Neural cell (in vitro differentiated cells): ENCODE data around the gene PARVB. TPM values are rescaled to one million over a fixed set of nuclear protein-coding genes. Genes with fewer than 3 reads are reported as not detected.

Experiments used
- H2AFZ ChIP-seq: fragments of 200-600, 300-800 bp; sonication (generic), shearing (Covaris generic); 2 replicates; pipeline ENCODE4 v1.6.0; 2014; ENCODE audit warnings: low read depth, mild to moderate bottlenecking, antibody characterized with exemption, low read length, moderate library complexity
- H3F3A ChIP-seq: fragments of 200-600 bp; shearing (Covaris generic); 2 replicates; pipeline ENCODE4 v1.6.1; 2016; ENCODE audit warnings: mild to moderate bottlenecking, moderate library complexity, mixed read lengths, antibody characterized with exemption, low read length; ENCODE audit not compliant: insufficient read depth, poor library complexity, severe bottlenecking
- H3K27ac ChIP-seq: fragments of 200-600, 300-800 bp; sonication (generic), shearing (Covaris generic); 2 replicates; pipeline ENCODE4 v1.5.1; 2014; ENCODE audit warnings: mild to moderate bottlenecking, low read length, moderate library complexity
- H3K27me3 ChIP-seq: fragments of 300-800, 200-600 bp; sonication (generic), shearing (Covaris generic); 2 replicates; pipeline ENCODE4 v1.6.0; 2014; ENCODE audit warnings: mild to moderate bottlenecking, low read depth, low read length, moderate library complexity; ENCODE audit not compliant: insufficient read depth
- H3K36me3 ChIP-seq: fragments of 300-800, 200-600 bp; sonication (generic), shearing (Covaris generic); 2 replicates; pipeline ENCODE4 v1.5.1; 2014; ENCODE audit warnings: mild to moderate bottlenecking, antibody characterized with exemption, low read length, moderate library complexity; ENCODE audit not compliant: insufficient read depth
- H3K4me2 ChIP-seq: fragments of 300-800, 200-600 bp; sonication (generic), shearing (Covaris generic); 2 replicates; pipeline ENCODE4 v1.6.0; 2014; ENCODE audit warnings: mild to moderate bottlenecking, low read length
- H3K4me3 ChIP-seq: fragments of 300-800, 200-600 bp; sonication (generic), shearing (Covaris generic); 2 replicates; pipeline ENCODE4 v1.5.1; 2014; ENCODE audit warnings: mild to moderate bottlenecking, low read length, moderate library complexity
- H3K79me2 ChIP-seq: fragments of 200-600 bp; shearing (Covaris generic); replicated peaks from 2 replicates; pipeline ENCODE4 v1.6.0; 2014; ENCODE audit warnings: mild to moderate bottlenecking, low read length, moderate library complexity; ENCODE audit not compliant: insufficient read depth
- H3K9ac ChIP-seq: fragments of 300-800, 200-600 bp; sonication (generic), shearing (Covaris generic); 2 replicates; pipeline ENCODE4 v1.6.1; 2016; ENCODE audit warnings: mild to moderate bottlenecking, low read length, mixed read lengths
- H3K9me2 ChIP-seq: fragments of 200-600 bp; shearing (Covaris generic); 2 replicates; pipeline ENCODE4 v1.6.1; 2016; ENCODE audit warnings: mild to moderate bottlenecking, low read length, mixed read lengths; ENCODE audit not compliant: insufficient read depth
- H3K9me3 ChIP-seq: fragments of 200-600, 300-800 bp; sonication (generic), shearing (Covaris generic); 2 replicates; pipeline ENCODE4 v1.6.1; 2016; ENCODE audit warnings: mild to moderate bottlenecking, mixed run types, low read length, moderate library complexity, mixed read lengths
- H4K20me1 ChIP-seq: fragments of 200-600 bp; shearing (Covaris generic); 2 replicates; pipeline ENCODE4 v1.6.1; 2016; ENCODE audit warnings: mild to moderate bottlenecking, mixed run types; ENCODE audit not compliant: insufficient read depth
- CTCF ChIP-seq: fragments of 450-650 bp; IDR thresholded peaks from 2 replicates; pipeline ENCODE4 v1.5.1; 2014; ENCODE audit warnings: antibody characterized with exemption, mild to moderate bottlenecking, moderate library complexity; ENCODE audit not compliant: poor library complexity, severe bottlenecking
- EP300 ChIP-seq: fragments of 450-650 bp; conservative IDR thresholded peaks from 2 replicates; pipeline ENCODE4 v1.6.1; 2014; ENCODE audit warnings: antibody characterized with exemption, mild to moderate bottlenecking, moderate library complexity; ENCODE audit not compliant: poor library complexity, severe bottlenecking
- EZH2 ChIP-seq: fragments of 200-600, 300-800 bp; shearing (Covaris generic), sonication (generic); IDR thresholded peaks from 2 replicates; pipeline ENCODE4 v1.6.1; 2014; ENCODE audit warnings: antibody characterized with exemption, low read length, borderline replicate concordance, mild to moderate bottlenecking; ENCODE audit not compliant: insufficient read depth, poor library complexity, severe bottlenecking
- MXI1 ChIP-seq: fragments of 450-650 bp; conservative IDR thresholded peaks from 2 replicates; pipeline ENCODE4 v1.6.1; 2014; ENCODE audit warnings: antibody characterized with exemption, mild to moderate bottlenecking; ENCODE audit not compliant: poor library complexity, severe bottlenecking
- POLR2AphosphoS5 ChIP-seq: IDR thresholded peaks from 2 replicates; pipeline ENCODE4 v1.6.1; 2012
- RAD21 ChIP-seq: fragments of 450-650 bp; conservative IDR thresholded peaks from 2 replicates; pipeline ENCODE4 v1.6.1; 2014; ENCODE audit warnings: antibody characterized with exemption, mild to moderate bottlenecking, moderate library complexity
- REST ChIP-seq: IDR thresholded peaks from 2 replicates; pipeline ENCODE4 v1.6.1; 2012; ENCODE audit warnings: borderline replicate concordance
- SMC3 ChIP-seq: fragments of 450-650 bp; conservative IDR thresholded peaks from 2 replicates; pipeline ENCODE4 v1.6.1; 2014; ENCODE audit warnings: antibody characterized with exemption, mild to moderate bottlenecking, moderate library complexity; ENCODE audit not compliant: poor library complexity
- TAF1 ChIP-seq: IDR thresholded peaks from 2 replicates; pipeline ENCODE4 v1.6.1; 2012; ENCODE audit warnings: low read depth
- polyA plus RNA-seq: library from polyadenylated mRNA; depleted of rRNA; stranded (reverse); fragments of >200 nt; gene quantifications from 2 replicates; pipeline ENCODE4 v1.2.3, GENCODE V29; 2014

PARVB gene
- polyA plus RNA-seq, 1 donor from 2014 or later: 1.2 TPM

GRCh38 chr22:44005524-44005923, 18.6 kb upstream of the PARVB start:
- Histone ChIP-seq H3K79me2 (no peaks in the 10 kb centered on the region), H3F3A (peaks cover 3% of the 10 kb centered on the region), H3K27ac (no peak overlapping the region), H4K20me1 (no peaks in the 10 kb centered on the region), H3K9me3 (no peaks in the 10 kb centered on the region), H3K9me2 (no peaks in the 10 kb centered on the region), H3K36me3 (no peaks in the 10 kb centered on the region), H3K4me2 (no peak overlapping the region), H3K4me3 (no peak overlapping the region), H2AFZ (no peak overlapping the region), H3K27me3 (no peaks in the 10 kb centered on the region), H3K9ac (no peak overlapping the region)
- no peak for TF ChIP-seq POLR2AphosphoS5
- no peak for TF ChIP-seq RAD21

- no peak overlapping the region for H3K9ac ChIP-seq
- no peak overlapping the region for H3K4me3 ChIP-seq
- no peaks in the 10 kb centered on the region for H4K20me1 ChIP-seq
- no peaks in the 10 kb centered on the region for H3K79me2 ChIP-seq
- H3K4me2 ChIP-seq: no peak overlapping the region
- H3K36me3 ChIP-seq: no peaks in the 10 kb centered on the region
- no peaks in the 10 kb centered on the region for H3K9me2 ChIP-seq
- H3K9me3 ChIP-seq: no peaks in the 10 kb centered on the region
- H3F3A ChIP-seq: no peaks in the 10 kb centered on the region
- H3K27ac ChIP-seq: no peak overlapping the region
- TF ChIP-seq CTCF (no peak), EZH2 (no peak), RAD21 (no peak), POLR2AphosphoS5 (no peak), REST (no peak), TAF1 (no peak), SMC3 (no peak), MXI1 (no peak), EP300 (no peak)
- no peak overlapping the region for H2AFZ ChIP-seq
- no peaks in the 10 kb centered on the region for H3K27me3 ChIP-seq
Measured at GRCh38 chr22:44012162-44012561, 11.9 kb upstream of the PARVB start.

- Histone ChIP-seq H3K9ac (no peak overlapping the region), H3K27me3 (no peaks in the 10 kb centered on the region), H3K4me2 (no peak overlapping the region), H3F3A (no peaks in the 10 kb centered on the region), H3K79me2 (no peaks in the 10 kb centered on the region), H4K20me1 (no peaks in the 10 kb centered on the region), H3K4me3 (no peak overlapping the region), H2AFZ (no peak overlapping the region), H3K9me3 (no peaks in the 10 kb centered on the region), H3K36me3 (no peaks in the 10 kb centered on the region), H3K9me2 (no peaks in the 10 kb centered on the region), H3K27ac (no peak overlapping the region)
- no peak for TF ChIP-seq EP300
- no peak for TF ChIP-seq CTCF
- no peak for TF ChIP-seq REST
- TF ChIP-seq RAD21: no peak
- TF ChIP-seq TAF1: no peak
- TF ChIP-seq MXI1: no peak
- TF ChIP-seq EZH2: no peak
- no peak for TF ChIP-seq POLR2AphosphoS5
- TF ChIP-seq SMC3: no peak
Measured at GRCh38 chr22:44012591-44012990, 11.5 kb upstream of the PARVB start.
